Left kidney (tissue), 2 donors: ENCODE data around the gene GALM. TPM values are rescaled to one million over a fixed set of nuclear protein-coding genes. Genes with fewer than 3 reads are reported as not detected.

ENCODE experiments used
- DNase-seq: peaks from one replicate; pipeline ENCODE4 v3.0.0-alpha.2; 2013
- polyA plus RNA-seq: library from polyadenylated mRNA; unstranded; fragments of 120-200 nt; gene quantifications from one replicate; pipeline ENCODE4 v1.2.1, GENCODE V29; 2013; ENCODE audit not compliant: insufficient read length

Gene GALM
- polyA plus RNA-seq, 1 donor: 56.4 TPM

DNA sequence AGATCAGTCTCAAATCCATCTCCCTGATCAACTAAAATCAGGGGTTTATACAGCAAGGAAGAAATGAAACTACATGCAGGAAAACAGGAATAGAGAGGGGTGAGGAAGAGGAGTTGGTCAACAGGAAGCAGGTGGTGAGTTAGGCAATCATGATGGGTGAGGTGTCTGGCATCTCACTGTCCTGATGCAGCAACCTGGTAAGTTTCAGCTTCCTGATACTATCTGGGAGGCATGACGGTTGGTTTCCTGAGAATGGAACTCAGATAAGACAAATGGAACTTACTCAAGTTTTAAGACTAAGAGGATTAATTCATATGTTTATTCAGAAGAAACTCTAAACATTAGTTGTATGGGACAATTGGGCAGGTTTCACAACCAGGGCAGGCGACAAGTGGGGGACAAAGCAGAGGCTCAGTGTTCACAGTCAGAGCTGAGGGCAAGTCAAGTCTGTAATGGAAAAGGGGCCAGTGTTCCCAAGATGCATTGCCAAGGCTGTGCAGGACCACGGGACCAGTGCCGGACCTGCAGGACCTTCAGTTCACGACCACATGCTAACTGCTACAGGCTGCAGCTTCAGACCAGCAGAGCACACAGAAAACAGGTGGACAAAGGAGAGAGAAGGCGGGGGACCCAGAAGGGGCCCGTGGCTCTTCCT, 17.7 kb upstream of the GALM start:
- DNase-seq: no peak

- no peak for DNase-seq
Observed at GRCh38 chr2:38649176-38649728, 16.7 kb upstream of the GALM start.

DNA sequence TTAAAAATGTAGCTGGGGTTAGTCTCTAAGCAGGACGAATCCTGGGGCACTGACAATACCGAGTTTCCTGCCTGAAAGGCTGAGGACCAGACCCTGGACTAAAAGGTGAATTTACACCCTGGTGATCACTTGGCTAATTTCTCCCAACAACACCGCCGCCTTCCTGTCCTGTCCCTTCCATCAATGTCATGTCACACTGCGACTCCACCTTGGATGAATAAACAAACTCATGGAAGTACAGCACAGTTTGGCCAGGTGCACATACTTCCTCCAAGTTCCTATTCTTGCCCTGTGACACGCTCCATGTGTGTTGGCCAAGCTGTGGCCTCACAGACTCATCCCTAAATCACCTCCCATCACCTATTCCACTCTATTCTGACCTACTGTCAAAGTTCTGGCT, 15.9 kb upstream of the GALM start:
- DNase-seq: no peak

DNA sequence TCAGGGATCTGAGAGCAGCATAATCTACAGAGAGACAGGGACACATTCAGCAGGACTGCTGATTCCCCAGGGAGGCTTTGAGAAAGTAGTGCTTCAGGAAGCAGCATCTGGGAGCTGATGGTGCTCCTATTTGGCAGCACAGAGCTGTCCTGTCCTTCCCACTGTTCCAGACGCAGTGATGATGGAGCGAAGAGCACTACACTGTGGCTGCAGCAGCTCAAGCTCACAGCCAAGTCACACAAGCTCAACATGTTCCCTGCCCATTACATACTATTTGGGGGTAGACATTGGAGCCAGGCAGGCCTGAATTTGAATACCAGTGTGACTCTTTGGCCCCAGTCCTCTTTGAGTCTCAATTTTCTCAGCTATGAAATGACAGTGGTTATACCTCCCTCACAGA, 15.2 kb upstream of the GALM start:
- no peak for DNase-seq

- no peak for DNase-seq
Observed at GRCh38 chr2:38652431-38653273, 13.3 kb upstream of the GALM start.

- no peak for DNase-seq
Observed at GRCh38 chr2:38653380-38653714, 12.6 kb upstream of the GALM start.

GRCh38 chr2:38653715-38654527, 12.0 kb upstream of the GALM start:
- no peak for DNase-seq

DNA sequence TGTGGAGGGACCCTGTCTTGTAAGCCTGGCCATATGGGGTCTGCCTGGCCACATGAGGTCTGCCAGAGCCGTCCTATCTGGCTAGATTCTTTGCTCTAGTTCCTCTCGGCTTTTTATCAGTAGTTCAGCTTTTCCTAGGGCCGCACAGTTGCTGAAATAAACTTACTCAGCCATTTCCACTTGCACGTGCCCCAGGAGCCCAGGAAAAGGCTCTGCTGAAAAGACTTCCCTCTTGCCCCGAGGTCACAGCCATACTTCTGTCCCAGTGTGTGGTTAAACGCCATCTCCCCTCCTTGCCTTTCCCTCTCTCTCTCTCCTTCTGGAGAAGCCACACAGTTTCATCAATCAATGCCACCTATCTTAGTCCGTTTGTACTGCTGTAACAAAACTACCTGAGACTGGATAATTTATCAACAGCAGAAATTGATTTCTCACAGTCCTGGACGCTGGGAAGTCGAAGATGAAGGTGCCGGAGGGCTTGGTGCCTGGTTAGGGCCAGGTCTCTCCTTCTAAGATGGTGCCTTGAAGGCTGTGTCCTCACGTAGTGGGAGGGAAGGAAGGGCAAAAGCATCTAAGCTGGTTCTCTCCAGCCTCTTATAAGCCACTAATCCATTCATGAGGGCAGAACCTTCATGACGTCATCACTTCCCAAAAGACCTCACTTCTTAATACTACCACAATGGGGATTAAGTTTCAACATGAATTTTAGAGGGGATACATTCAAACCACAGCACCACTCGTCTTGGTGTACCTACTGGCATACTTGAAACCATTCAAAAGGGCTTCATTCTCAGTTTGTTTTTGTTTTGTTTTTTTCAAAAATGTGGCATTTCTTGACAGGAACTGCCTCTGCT, 11.2 kb upstream of the GALM start:
- DNase-seq: no peak

DNA sequence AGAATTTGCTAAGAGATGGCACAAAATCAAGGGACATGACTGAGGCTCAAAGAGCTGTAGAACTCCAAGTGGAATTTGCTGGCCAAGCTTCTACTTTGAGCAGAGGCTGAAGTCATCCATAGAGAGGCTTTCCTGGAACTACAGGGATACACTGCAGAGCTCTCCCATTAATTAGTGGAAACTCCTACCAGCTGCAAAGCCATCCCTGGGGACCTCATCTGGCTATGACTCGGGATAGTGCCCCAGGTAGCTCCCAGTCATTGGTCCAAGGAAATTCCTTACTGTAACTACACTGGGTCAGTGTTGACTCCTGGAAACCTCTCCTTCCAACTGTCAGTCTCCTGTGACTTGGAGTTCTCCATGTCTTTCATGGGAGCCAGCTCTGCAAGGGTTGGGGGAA, 10.5 kb upstream of the GALM start:
- DNase-seq: no peak

DNA sequence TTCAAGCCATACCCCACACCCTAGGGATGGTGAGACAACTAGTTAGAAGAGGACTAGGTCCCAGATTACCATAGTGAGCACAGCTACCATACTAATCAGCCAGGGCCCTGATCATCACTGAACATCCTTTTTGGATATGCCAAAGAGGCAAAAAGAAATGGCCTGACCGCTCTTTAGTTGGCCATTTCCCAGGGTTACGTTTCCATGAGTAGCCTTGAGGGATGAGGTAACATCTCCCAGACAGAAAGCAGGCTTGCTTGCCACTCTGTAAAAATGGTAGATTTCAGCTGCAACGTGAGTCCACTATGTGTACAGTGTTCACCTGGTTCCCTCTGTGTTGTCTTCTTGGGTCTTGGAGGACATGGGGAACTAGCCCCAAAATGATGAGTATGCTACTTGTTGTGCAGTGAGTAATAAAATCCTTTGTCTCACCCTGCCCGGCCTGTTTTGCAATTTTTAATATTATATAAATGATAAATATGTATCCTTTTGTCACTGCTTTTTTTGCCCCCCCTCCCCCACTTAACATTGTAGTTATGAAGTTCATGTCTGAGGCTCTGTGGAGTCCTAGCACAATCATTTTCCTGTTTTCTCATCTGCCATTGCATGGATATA, 8.9 kb upstream of the GALM start:
- no peak for DNase-seq

- DNase-seq: no peak
Observed at GRCh38 chr2:38658613-38659012, 7.3 kb upstream of the GALM start.

DNA sequence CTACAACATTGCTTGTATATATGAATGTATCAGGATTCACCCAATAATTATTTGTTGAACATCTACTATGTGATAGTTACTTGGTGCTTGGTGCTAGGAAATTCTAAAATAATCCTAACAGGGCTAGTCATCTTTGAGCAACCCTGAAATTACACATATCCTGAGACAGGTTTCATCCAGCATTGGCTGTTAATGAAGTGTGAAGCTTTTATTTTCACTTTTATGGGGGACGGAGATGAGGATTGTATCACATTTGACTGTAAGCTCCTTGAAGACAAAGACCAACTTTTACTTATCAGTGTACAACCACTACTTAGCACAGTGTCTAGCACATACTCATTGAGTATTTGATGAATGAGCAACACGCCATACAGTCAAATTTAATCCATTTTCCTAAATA, 6.8 kb upstream of the GALM start:
- no peak for DNase-seq

DNA sequence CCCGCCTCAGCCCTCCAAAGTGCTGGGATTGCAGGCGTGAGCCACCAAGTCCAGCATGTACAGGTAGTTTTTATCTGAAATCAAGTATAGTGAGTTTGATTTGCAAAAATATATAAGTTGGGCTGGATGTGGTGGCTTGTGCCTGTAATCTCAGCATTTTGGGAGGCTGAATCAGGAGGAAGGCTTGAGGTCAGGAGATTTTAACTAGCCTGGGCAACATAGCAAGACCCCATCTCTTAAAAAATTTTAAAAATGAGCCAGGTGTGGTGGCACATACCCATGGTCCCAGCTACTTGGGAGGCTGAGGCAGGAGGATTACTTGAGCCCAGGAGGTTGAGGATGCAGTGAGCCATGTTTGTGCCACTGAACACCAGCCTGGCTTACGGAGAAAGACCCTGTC, 5.6 kb upstream of the GALM start:
- no peak for DNase-seq

GRCh38 chr2:38661306-38661705, 4.6 kb upstream of the GALM start:
- DNase-seq: no peak

- DNase-seq: peak; percentile 21
Observed at GRCh38 chr2:38666556-38666910, 619 bp downstream of the GALM start.

- no peak for DNase-seq
Observed at GRCh38 chr2:38668092-38668491, 2.2 kb downstream of the GALM start.

GRCh38 chr2:38668779-38669479, 3.0 kb downstream of the GALM start:
- no peak for DNase-seq

DNA sequence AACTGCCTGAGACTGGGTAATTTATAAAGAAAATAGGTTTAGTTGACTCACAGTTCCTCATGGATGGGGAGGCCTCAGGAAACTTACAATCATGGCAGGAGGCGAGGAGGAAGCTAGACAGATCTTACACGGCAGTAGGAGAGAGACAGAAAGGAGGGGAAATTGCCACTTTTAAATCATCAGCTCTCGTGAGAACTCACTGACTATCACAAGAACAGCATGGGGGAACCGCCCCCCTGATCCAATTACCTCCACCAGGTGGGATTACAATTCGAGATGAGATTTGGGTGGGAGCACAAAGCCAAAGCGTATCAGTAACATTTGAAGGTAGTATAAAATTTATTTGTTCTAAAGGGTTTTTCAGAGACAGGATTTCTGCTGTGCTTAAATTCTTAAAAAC, 5.4 kb downstream of the GALM start:
- DNase-seq: no peak

DNA sequence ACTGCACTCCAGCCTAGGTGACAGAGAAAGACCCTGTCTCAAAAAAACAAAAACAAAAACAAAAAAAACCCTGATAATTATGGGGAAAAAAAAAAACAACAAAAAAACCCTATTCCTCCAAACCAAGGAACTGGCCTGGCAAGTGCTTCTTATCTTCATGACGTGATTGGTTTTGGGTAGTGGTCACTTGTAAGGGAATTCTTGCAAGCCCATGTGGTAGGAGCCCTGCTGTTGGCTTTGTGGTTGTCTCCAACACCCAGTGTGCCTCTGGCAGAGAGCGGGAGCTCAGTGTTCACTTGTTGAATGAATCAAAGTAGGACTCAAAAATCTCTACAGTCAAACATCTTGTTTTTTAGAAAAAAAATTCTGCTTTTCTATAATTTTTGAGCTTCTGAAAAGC, 6.0 kb downstream of the GALM start:
- no peak for DNase-seq

- no peak for DNase-seq
Observed at GRCh38 chr2:38672445-38673391, 6.8 kb downstream of the GALM start.
